Activated naive CD8-positive, alpha-beta T cell treated with anti-CD3 and anti-CD28 coated beads, Interleukin-2, amount 50 U/mL, for 24 hours (primary cell): ENCODE data around the gene PCDHAC2.

Experiments
- ATAC-seq: fragments of 150-1000 bp; cut with Tn5 transposase; one replicate; pipeline ENCODE4 v1.10.0; 2021
- DNase-seq: peaks from one replicate; pipeline ENCODE4 v3.0.0; 2021
- H3K27ac Mint-ChIP-seq: one replicate; pipeline ENCODE4 v1.8.0; 2021; ENCODE audit warnings: mild to moderate bottlenecking, mixed read lengths
- H3K27me3 Mint-ChIP-seq: one replicate; pipeline ENCODE4 v1.8.0; 2021; ENCODE audit warnings: mixed read lengths
- H3K36me3 Mint-ChIP-seq: one replicate; pipeline ENCODE4 v1.8.0; 2021; ENCODE audit warnings: low read depth, mixed read lengths
- H3K4me1 Mint-ChIP-seq: one replicate; pipeline ENCODE4 v1.8.0; 2021; ENCODE audit warnings: mixed read lengths
- H3K4me3 Mint-ChIP-seq: one replicate; pipeline ENCODE4 v1.8.0; 2021; ENCODE audit warnings: mild to moderate bottlenecking, moderate library complexity, mixed read lengths
- H3K9me3 Mint-ChIP-seq: one replicate; pipeline ENCODE4 v1.8.0; 2021; ENCODE audit warnings: mixed read lengths

The PCDHAC2 gene

GRCh38 chr5:141003031-141003430 lies 36.8 kb downstream of the PCDHAC2 start:
- Mint-ChIP-seq H3K27me3 (peaks cover 30% of the 10 kb centered on the region), H3K4me1 (peaks cover 4% of the 10 kb centered on the region), H3K4me3 (no peak overlapping the region), H3K9me3 (no peaks in the 10 kb centered on the region), H3K36me3 (no peaks in the 10 kb centered on the region), H3K27ac (no peak overlapping the region)
- DNase-seq (no peak), ATAC-seq (no peak)

- DNase-seq: no peak
- ATAC-seq: no peak
- peaks cover 30% of the 10 kb centered on the region for H3K27me3 Mint-ChIP-seq
- no peaks in the 10 kb centered on the region for H3K36me3 Mint-ChIP-seq
- H3K27ac Mint-ChIP-seq: no peak overlapping the region
- no peak overlapping the region for H3K4me3 Mint-ChIP-seq
- H3K9me3 Mint-ChIP-seq: no peaks in the 10 kb centered on the region
- H3K4me1 Mint-ChIP-seq: peaks cover 4% of the 10 kb centered on the region
These were observed 37.7 kb downstream of the PCDHAC2 start for GRCh38 chr5:141003791-141004611.

- Mint-ChIP-seq H3K4me1 (no peaks in the 10 kb centered on the region), H3K4me3 (no peak overlapping the region), H3K27me3 (peaks cover 16% of the 10 kb centered on the region), H3K36me3 (no peaks in the 10 kb centered on the region), H3K9me3 (peaks cover 8% of the 10 kb centered on the region), H3K27ac (no peak overlapping the region)
- DNase-seq: no peak
- ATAC-seq: no peak
These were observed 41.5 kb downstream of the PCDHAC2 start for GRCh38 chr5:141007791-141008190.

GRCh38 chr5:141010047-141010793 lies 43.9 kb downstream of the PCDHAC2 start:
- Mint-ChIP-seq H3K4me3 (no peak overlapping the region), H3K27me3 (peaks cover 14% of the 10 kb centered on the region), H3K36me3 (no peaks in the 10 kb centered on the region), H3K9me3 (peaks cover 8% of the 10 kb centered on the region), H3K4me1 (no peaks in the 10 kb centered on the region), H3K27ac (no peak overlapping the region)
- DNase-seq (no peak), ATAC-seq (no peak)

GRCh38 chr5:141017943-141018342 lies 51.7 kb downstream of the PCDHAC2 start:
- no peak overlapping the region for H3K27ac Mint-ChIP-seq
- ATAC-seq (no peak), DNase-seq (no peak)
- no peak overlapping the region for H3K4me3 Mint-ChIP-seq
- no peaks in the 10 kb centered on the region for H3K4me1 Mint-ChIP-seq
- no peaks in the 10 kb centered on the region for H3K36me3 Mint-ChIP-seq
- no peaks in the 10 kb centered on the region for H3K9me3 Mint-ChIP-seq
- peaks cover 2% of the 10 kb centered on the region for H3K27me3 Mint-ChIP-seq
